MCF 10A (cell line): ENCODE data around the gene SERPINB1. TPM values are rescaled to one million over a fixed set of nuclear protein-coding genes. Genes with fewer than 3 reads are reported as not detected.
A peak's percentile ranks its signal among the peaks of the same experiment; 100 is the strongest.
"Not testable (repeated sequence)": the region's sequence is repeated elsewhere in the genome, so short reads cannot be mapped to it uniquely, and the experiment has no call there.

Experiments used
- BruUV-seq: library from RNA; stranded (reverse); fragments of 400-500 nt; replicated peaks from 2 replicates; lab custom pipeline; 2021; lab: Mats Ljungman, UMichigan
- CTCF ChIA-PET: fragments of 300-600 bp; sonication (Branson Sonifier 250); formaldehyde crosslinking; extraction: SDS; loops from one replicate; lab custom pipeline; 2021; ENCODE audit warnings: antibody characterized with exemption, inconsistent platforms; lab: Yijun Ruan, JAX
- POLR2A ChIA-PET: fragments of 300-600, 350-650 bp; sonication (Branson Sonifier 250); formaldehyde crosslinking; extraction: SDS; loops from one replicate; lab custom pipeline; 2020; ENCODE audit warnings: antibody characterized with exemption, inconsistent platforms; lab: Yijun Ruan, JAX
- DNase-seq: peaks from one replicate; pipeline ENCODE4 v3.0.0-alpha.2; 2018; ENCODE audit not compliant: unreplicated experiment
- H3K27ac Mint-ChIP-seq: one replicate; pipeline ENCODE4 v1.8.0; 2022; ENCODE audit warnings: mild to moderate bottlenecking, low read depth, mixed read lengths; ENCODE audit not compliant: unreplicated experiment
- H3K27me3 Mint-ChIP-seq: one replicate; pipeline ENCODE4 v1.8.0; 2022; ENCODE audit warnings: mixed read lengths; ENCODE audit not compliant: insufficient read depth, unreplicated experiment
- H3K36me3 Mint-ChIP-seq: one replicate; pipeline ENCODE4 v1.8.0; 2022; ENCODE audit warnings: mild to moderate bottlenecking, moderate library complexity, mixed read lengths; ENCODE audit not compliant: insufficient read depth, unreplicated experiment
- H3K4me1 Mint-ChIP-seq: one replicate; pipeline ENCODE4 v1.8.0; 2022; ENCODE audit warnings: mixed read lengths; ENCODE audit not compliant: insufficient read depth, unreplicated experiment
- H3K4me3 Mint-ChIP-seq: one replicate; pipeline ENCODE4 v1.8.0; 2022; ENCODE audit warnings: mild to moderate bottlenecking, moderate library complexity, mixed read lengths; ENCODE audit not compliant: unreplicated experiment
- H3K9me3 Mint-ChIP-seq: one replicate; pipeline ENCODE4 v1.8.0; 2022; ENCODE audit warnings: mixed read lengths; ENCODE audit not compliant: unreplicated experiment
- intact Hi-C: fragments of 100-400 bp; cut with micrococcal nuclease; formaldehyde crosslinking; loops from 2 replicates; pipeline ENCODE4 v1.14.1; 2022
- total RNA-seq: library from RNA; stranded (reverse); gene quantifications from 2 replicates; pipeline ENCODE4 v1.2.3, GENCODE V29; 2022
- TF ChIP-seq, protein P1 (sequence below): fragments of 200-600 bp; IDR thresholded peaks from one replicate; pipeline ENCODE4 v1.8.0; 2022; ENCODE audit warnings: antibody characterized with exemption, mild to moderate bottlenecking; ENCODE audit not compliant: unreplicated experiment

SERPINB1 gene
- total RNA-seq, 1 experiment from 2014 or later: 20.8 TPM

DNA sequence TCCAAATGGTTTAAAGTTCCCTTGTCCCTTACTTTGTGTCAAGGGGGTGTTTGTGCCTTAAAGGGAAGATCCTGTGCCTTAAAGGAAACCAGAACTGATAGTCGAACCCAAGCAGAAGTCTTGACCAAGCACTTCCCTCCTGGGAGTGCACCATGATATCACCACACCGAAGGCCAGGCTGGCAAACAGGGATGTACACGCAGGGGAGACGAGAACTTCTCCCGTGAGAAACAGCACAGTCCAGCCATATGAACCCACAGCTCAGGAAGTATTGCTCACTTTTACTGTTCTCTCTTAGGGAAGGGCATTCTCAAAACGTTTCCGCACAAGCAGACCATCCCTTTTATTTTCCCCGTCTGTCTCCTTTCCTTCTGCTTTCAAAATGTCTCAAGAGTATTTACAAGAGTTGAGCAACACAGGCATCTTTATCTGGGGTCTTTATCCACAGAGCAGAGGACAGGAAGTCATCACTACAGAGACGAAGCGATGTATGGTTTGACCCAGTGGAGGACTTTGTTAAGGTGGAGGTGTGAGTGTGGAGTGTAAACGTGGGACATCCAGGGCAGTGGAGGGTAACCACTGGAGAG, 12.8 kb upstream of the SERPINB1 start:
- H3K4me3 Mint-ChIP-seq: peak overlapping the region; percentile 50
- no peak for DNase-seq
- TF ChIP-seq, protein P1, sequence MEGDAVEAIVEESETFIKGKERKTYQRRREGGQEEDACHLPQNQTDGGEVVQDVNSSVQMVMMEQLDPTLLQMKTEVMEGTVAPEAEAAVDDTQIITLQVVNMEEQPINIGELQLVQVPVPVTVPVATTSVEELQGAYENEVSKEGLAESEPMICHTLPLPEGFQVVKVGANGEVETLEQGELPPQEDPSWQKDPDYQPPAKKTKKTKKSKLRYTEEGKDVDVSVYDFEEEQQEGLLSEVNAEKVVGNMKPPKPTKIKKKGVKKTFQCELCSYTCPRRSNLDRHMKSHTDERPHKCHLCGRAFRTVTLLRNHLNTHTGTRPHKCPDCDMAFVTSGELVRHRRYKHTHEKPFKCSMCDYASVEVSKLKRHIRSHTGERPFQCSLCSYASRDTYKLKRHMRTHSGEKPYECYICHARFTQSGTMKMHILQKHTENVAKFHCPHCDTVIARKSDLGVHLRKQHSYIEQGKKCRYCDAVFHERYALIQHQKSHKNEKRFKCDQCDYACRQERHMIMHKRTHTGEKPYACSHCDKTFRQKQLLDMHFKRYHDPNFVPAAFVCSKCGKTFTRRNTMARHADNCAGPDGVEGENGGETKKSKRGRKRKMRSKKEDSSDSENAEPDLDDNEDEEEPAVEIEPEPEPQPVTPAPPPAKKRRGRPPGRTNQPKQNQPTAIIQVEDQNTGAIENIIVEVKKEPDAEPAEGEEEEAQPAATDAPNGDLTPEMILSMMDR: no peak
- intact Hi-C loops: loop anchor here (1.0 kb wide), 2 partner anchors 63 to 116 kb away; no protein-coding TSS in a partner anchor
- H3K27ac Mint-ChIP-seq: no peak overlapping the region
- no peaks in the 10 kb centered on the region for H3K36me3 Mint-ChIP-seq
- H3K9me3 Mint-ChIP-seq: no peaks in the 10 kb centered on the region
- no TSS peak for BruUV-seq
- H3K27me3 Mint-ChIP-seq: no peaks in the 10 kb centered on the region
- H3K4me1 Mint-ChIP-seq: peaks cover 5% of the 10 kb centered on the region
- ChIA-PET CTCF (interaction anchor here (0.8 to 4.9 kb wide), 8 partner anchors 8 to 77 kb away, joined by 3 to 31 read pairs (median 4); partner anchors contain the start of gene SERPINB1), POLR2A (interaction anchor here (1.0 kb wide), 1 partner anchor 63 kb away, joined by 3 read pairs; no protein-coding TSS in a partner anchor)

DNA sequence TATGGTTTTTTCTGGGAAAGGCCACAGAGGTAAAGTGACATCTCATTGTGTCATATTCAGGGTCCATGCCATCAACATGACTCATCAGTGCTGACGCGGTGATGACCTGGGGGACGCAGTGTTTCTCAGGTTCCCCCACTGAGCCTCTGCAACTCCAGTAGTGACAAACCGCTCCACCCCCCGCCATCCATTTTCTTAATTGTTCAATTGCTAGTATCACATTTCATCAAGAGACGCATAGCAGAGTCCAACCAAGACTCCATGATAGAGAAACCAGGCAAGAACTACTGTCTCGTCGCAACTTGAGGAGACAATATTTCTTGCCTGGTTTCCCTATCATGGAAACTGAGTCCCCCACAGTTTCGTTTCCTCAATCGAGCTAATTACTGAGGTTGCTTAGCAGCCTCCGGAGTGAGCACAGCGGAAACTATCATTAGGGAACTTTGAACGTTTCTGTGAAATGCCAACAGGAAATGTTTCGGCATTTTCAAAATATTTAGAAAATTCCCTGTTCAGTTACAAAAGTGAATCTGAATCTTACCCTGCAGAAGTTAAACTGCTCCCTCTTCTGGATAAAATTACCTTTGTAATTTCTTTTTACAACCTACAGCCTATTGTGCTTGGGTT, 12.2 kb upstream of the SERPINB1 start:
- Mint-ChIP-seq H3K4me1 (peaks cover 1% of the 10 kb centered on the region), H3K9me3 (no peaks in the 10 kb centered on the region), H3K36me3 (no peaks in the 10 kb centered on the region), H3K4me3 (peak overlapping the region; percentile 50), H3K27me3 (no peaks in the 10 kb centered on the region), H3K27ac (no peak overlapping the region)
- peak; percentile 69 for DNase-seq
- BruUV-seq: no TSS peak
- intact Hi-C loops: loop anchor here (1.0 kb wide), 2 partner anchors 63 to 116 kb away; no protein-coding TSS in a partner anchor
- CTCF ChIA-PET: interaction anchor here (0.7 to 4.9 kb wide), 7 partner anchors 9 to 63 kb away, joined by 3 to 31 read pairs (median 3); partner anchors contain the start of gene SERPINB1
- POLR2A ChIA-PET: interaction anchor here (1.0 kb wide), 1 partner anchor 63 kb away, joined by 3 read pairs; no protein-coding TSS in a partner anchor
- TF ChIP-seq, protein P1: peak; percentile 42

DNA sequence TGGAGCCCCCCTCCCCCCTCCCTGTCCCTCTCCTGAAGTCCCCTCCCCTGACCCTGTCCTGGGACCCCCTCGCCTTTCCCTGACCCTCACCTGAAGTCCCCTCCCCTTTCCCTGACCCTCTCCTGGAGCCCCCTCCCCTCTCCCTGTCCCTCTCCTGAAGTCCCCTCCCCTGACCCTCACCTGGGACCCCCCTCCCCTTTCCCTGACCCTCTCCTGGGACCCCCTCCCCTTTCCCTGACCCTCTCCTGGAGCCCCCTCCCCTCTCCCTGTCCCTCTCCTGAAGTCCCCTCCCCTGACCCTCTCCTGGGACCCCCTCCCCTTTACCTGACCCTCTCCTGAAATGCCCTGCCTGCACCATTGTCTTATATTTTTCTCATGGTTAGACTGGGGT, 11.7 kb upstream of the SERPINB1 start:
- H3K36me3 Mint-ChIP-seq, H3K27ac Mint-ChIP-seq, DNase-seq, intact Hi-C loops, H3K9me3 Mint-ChIP-seq, H3K4me1 Mint-ChIP-seq, BruUV-seq, H3K27me3 Mint-ChIP-seq: not testable (repeated sequence)
- ChIA-PET CTCF (interaction anchor here (0.7 to 4.9 kb wide), 7 partner anchors 10 to 63 kb away, joined by 3 to 31 read pairs (median 3); partner anchors contain the start of gene SERPINB1), POLR2A (interaction anchor here (1.0 kb wide), 1 partner anchor 62 kb away, joined by 3 read pairs; no protein-coding TSS in a partner anchor)
- H3K4me3 Mint-ChIP-seq: peak overlapping the region; percentile 50

DNA sequence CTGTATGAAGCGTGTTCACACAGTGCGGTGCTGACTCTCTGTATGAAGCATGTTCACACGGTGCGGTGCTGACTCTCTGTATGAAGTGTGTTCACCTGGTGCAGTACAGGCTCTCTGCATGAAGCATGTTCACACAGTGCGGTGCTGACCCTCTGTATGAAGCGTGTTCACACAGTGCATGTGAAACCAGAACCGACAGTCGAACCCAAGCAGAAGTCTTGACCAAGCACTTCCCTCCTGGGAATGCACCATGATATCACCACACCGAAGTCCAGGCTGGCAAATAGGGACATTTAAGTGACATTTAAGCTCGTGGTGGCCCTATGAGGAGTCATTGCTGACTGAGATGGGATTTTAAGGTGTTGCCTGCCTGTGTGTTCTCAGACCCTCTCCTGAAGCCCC, 11.3 kb upstream of the SERPINB1 start:
- H3K27me3 Mint-ChIP-seq: no peaks in the 10 kb centered on the region
- H3K4me3 Mint-ChIP-seq: no peak overlapping the region
- no peaks in the 10 kb centered on the region for H3K9me3 Mint-ChIP-seq
- no TSS peak for BruUV-seq
- no peak for DNase-seq
- H3K36me3 Mint-ChIP-seq: no peaks in the 10 kb centered on the region
- TF ChIP-seq, protein P1: no peak
- intact Hi-C loops: no loop called here
- CTCF ChIA-PET: no interaction called here
- no peak overlapping the region for H3K27ac Mint-ChIP-seq
- POLR2A ChIA-PET: no interaction called here
- no peaks in the 10 kb centered on the region for H3K4me1 Mint-ChIP-seq
